GM23338 (cell line): ENCODE results near the gene SELENOT. TPM values are rescaled to one million over a fixed set of nuclear protein-coding genes. Genes with fewer than 3 reads are reported as not detected.

ENCODE experiments used
- ATAC-seq: fragments of 200-7000 bp; cut with Tn5 transposase; 3 replicates; pipeline ENCODE4 v1.9.1; 2020
- DNase-seq: peaks from one replicate; pipeline ENCODE4 v3.0.0-alpha.2; 2015; ENCODE audit warnings: low spot score
- H2AFZ ChIP-seq: fragments of 200-600 bp; sonication (generic); 2 replicates; pipeline ENCODE4 v1.8.0; 2016; ENCODE audit warnings: antibody characterized with exemption, mild to moderate bottlenecking, moderate library complexity
- H3F3A ChIP-seq: fragments of 200-600 bp; sonication (generic); replicated peaks from 2 replicates; pipeline ENCODE4 v1.8.0; 2017; ENCODE audit warnings: antibody characterized with exemption, mixed run types, low read depth
- H3K27ac ChIP-seq: fragments of 200-600 bp; sonication (generic); 2 replicates; pipeline ENCODE4 v1.6.1; 2016; ENCODE audit warnings: low read depth
- H3K27me3 ChIP-seq: fragments of 200-600 bp; sonication (generic); 2 replicates; pipeline ENCODE4 v1.8.0; 2016; ENCODE audit warnings: mild to moderate bottlenecking, mixed run types, moderate library complexity; ENCODE audit not compliant: insufficient read depth
- H3K36me3 ChIP-seq: fragments of 200-600 bp; sonication (generic); 2 replicates; pipeline ENCODE4 v1.8.0; 2016; ENCODE audit warnings: mild to moderate bottlenecking; ENCODE audit not compliant: insufficient read depth
- H3K4me1 ChIP-seq: fragments of 200-600 bp; sonication (generic); 2 replicates; pipeline ENCODE4 v1.8.0; 2016; ENCODE audit warnings: mild to moderate bottlenecking, moderate library complexity; ENCODE audit not compliant: insufficient read depth
- H3K4me2 ChIP-seq: fragments of 200-600 bp; sonication (generic); 2 replicates; pipeline ENCODE4 v1.7.1; 2017; ENCODE audit warnings: mixed run types
- H3K4me3 ChIP-seq: fragments of 200-600 bp; sonication (generic); 2 replicates; pipeline ENCODE4 v1.6.1; 2016; ENCODE audit warnings: mixed run types
- H3K79me2 ChIP-seq: fragments of 200-600 bp; sonication (generic); replicated peaks from 2 replicates; pipeline ENCODE4 v1.8.0; 2017; ENCODE audit warnings: mild to moderate bottlenecking; ENCODE audit not compliant: insufficient read depth
- H3K9me2 ChIP-seq: fragments of 200-600 bp; sonication (generic); 2 replicates; pipeline ENCODE4 v1.8.0; 2017; ENCODE audit not compliant: insufficient read depth
- H4K20me1 ChIP-seq: fragments of 200-600 bp; sonication (generic); replicated peaks from 2 replicates; pipeline ENCODE4 v1.8.0; 2017; ENCODE audit warnings: mild to moderate bottlenecking; ENCODE audit not compliant: insufficient read depth
- H3K27ac Mint-ChIP-seq: 2 replicates; pipeline ENCODE4 v1.8.0; 2020; ENCODE audit warnings: inconsistent platforms, mild to moderate bottlenecking, moderate library complexity, mixed read lengths
- H3K27me3 Mint-ChIP-seq: 3 replicates; pipeline ENCODE4 v1.8.0; 2022; ENCODE audit warnings: low read depth, mild to moderate bottlenecking, moderate library complexity, mixed read lengths, inconsistent platforms; ENCODE audit not compliant: insufficient read depth, poor library complexity
- H3K36me3 Mint-ChIP-seq: 3 replicates; pipeline ENCODE4 v1.8.0; 2021; ENCODE audit warnings: low read depth, mild to moderate bottlenecking, inconsistent platforms, moderate library complexity, mixed read lengths
- H3K4me1 Mint-ChIP-seq: 3 replicates; pipeline ENCODE4 v1.8.0; 2020; ENCODE audit warnings: mild to moderate bottlenecking, inconsistent platforms, mixed read lengths
- H3K4me3 Mint-ChIP-seq: 3 replicates; pipeline ENCODE4 v1.8.0; 2021; ENCODE audit warnings: moderate library complexity, mild to moderate bottlenecking, inconsistent platforms, mixed read lengths
- H3K9me3 Mint-ChIP-seq: 3 replicates; pipeline ENCODE4 v1.8.0; 2020; ENCODE audit warnings: moderate library complexity, mild to moderate bottlenecking, inconsistent platforms, mixed read lengths
- CREB1 ChIP-seq: fragments of 250-450 bp; sonication (Bioruptor Pico); IDR thresholded peaks from 2 replicates; pipeline ENCODE4 v1.5.0; 2020; ENCODE audit warnings: low read depth, mild to moderate bottlenecking, moderate library complexity
- EZH2 ChIP-seq: fragments of 200-600 bp; sonication (generic); IDR thresholded peaks from one replicate; pipeline ENCODE4 v1.8.0; 2017; ENCODE audit warnings: antibody characterized with exemption, mild to moderate bottlenecking, low read depth; ENCODE audit not compliant: unreplicated experiment
- EZH2phosphoT487 ChIP-seq: fragments of 200-600 bp; sonication (generic); IDR thresholded peaks from one replicate; pipeline ENCODE4 v1.8.1; 2018; ENCODE audit warnings: antibody characterized with exemption; ENCODE audit not compliant: unreplicated experiment
- JUNB ChIP-seq: IDR thresholded peaks from one replicate; pipeline ENCODE4 v1.6.1; 2016; ENCODE audit warnings: antibody characterized with exemption; ENCODE audit not compliant: unreplicated experiment
- NANOG ChIP-seq: IDR thresholded peaks from 2 replicates; pipeline ENCODE4 v1.6.1; 2016; ENCODE audit warnings: antibody characterized with exemption, borderline replicate concordance
- POLR2AphosphoS5 ChIP-seq: IDR thresholded peaks from 2 replicates; pipeline ENCODE4 v1.6.1; 2016; ENCODE audit warnings: antibody characterized with exemption, low read depth
- STAT1 ChIP-seq: IDR thresholded peaks from one replicate; pipeline ENCODE4 v1.6.1; 2016; ENCODE audit warnings: antibody characterized with exemption; ENCODE audit not compliant: unreplicated experiment
- ZNF114 ChIP-seq: fragments of 250-450 bp; sonication (Bioruptor Pico); IDR thresholded peaks from 2 replicates; pipeline ENCODE4 v1.5.0; 2020; ENCODE audit warnings: mild to moderate bottlenecking, moderate library complexity
- ZNF331 ChIP-seq: fragments of 250-450 bp; sonication (Bioruptor Pico); IDR thresholded peaks from 2 replicates; pipeline ENCODE4 v1.5.0; 2020; ENCODE audit warnings: low read depth, mild to moderate bottlenecking, moderate library complexity
- polyA plus RNA-seq: library from polyadenylated mRNA; unstranded; fragments of >200 nt; fragmentation: Nextera tagmentation; extraction: Ambion mirVana; gene quantifications from 2 replicates; pipeline ENCODE4 v1.2.1, GENCODE V29; 2016
- total RNA-seq: library from RNA; depleted of rRNA; stranded (reverse); fragments of >200 nt; shearing (Covaris generic); gene quantifications from 2 replicates; pipeline ENCODE4 v1.2.3, GENCODE V29; 2014
- TF ChIP-seq, protein P1 (sequence below): fragments of 250-450 bp; sonication (Bioruptor Pico); IDR thresholded peaks from 2 replicates; pipeline ENCODE4 v1.5.0; 2020; ENCODE audit warnings: mild to moderate bottlenecking, moderate library complexity
- TF ChIP-seq, protein P2 (sequence below), 2 experiments: fragments of 200-600 bp in 1 of 2; sonication (generic) in 1 of 2; conservative IDR thresholded peaks; 2 replicates each; pipeline versions ENCODE4 v1.5.1 to v1.6.1; 2016 to 2017; ENCODE audit warnings: antibody characterized with exemption in 2 of 2, low read depth in 2 of 2, mild to moderate bottlenecking in 2 of 2, moderate library complexity in 1 of 2
- TF ChIP-seq, protein P3 (sequence below): IDR thresholded peaks from 2 replicates; pipeline ENCODE4 v1.6.1; 2016; ENCODE audit warnings: antibody characterized with exemption
- TF ChIP-seq, protein P4 (sequence below): IDR thresholded peaks from one replicate; pipeline ENCODE4 v1.6.1; 2018; ENCODE audit warnings: antibody characterized with exemption; ENCODE audit not compliant: unreplicated experiment

Gene SELENOT
- total and polyA plus RNA-seq, 2 experiments from 2014 or later: 56.1 to 61.3 TPM

DNA sequence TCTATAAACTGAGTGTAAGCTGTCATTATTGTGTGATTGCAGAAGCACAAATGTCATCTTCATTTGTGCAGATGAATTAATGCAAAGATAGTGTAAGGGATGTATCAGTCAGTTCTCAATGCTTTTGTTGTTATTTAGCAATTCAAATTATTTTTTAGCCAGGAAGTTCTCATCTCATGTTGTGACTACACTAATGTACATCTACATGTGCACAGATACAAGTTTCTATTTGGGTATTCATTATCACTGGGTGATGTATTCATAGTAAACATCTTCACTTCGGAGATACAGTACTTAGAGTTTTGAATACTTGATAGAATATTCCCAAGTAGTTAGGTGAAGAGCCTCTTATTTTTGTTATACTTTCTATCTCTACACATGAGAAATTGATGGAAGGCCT is 45.4 kb upstream of the SELENOT start:
- no peaks in the 10 kb centered on the region for H3K27me3 ChIP-seq
- H3K36me3 Mint-ChIP-seq: peaks cover 45% of the 10 kb centered on the region

More for the DNA sequence above, 45.4 kb upstream of the SELENOT start:
- Histone ChIP-seq H3F3A (no peaks in the 10 kb centered on the region), H3K4me2 (no peak overlapping the region), H3K79me2 (peaks cover 35% of the 10 kb centered on the region), H3K36me3 (peaks cover 24% of the 10 kb centered on the region; the same call in 1 of the 2 replicates), H2AFZ (no peak overlapping the region), H3K4me1 (no peaks in the 10 kb centered on the region), H4K20me1 (peaks cover 19% of the 10 kb centered on the region), H3K4me3 (no peak overlapping the region), H3K27ac (no peak overlapping the region), H3K9me2 (no peaks in the 10 kb centered on the region)
- no peak for ATAC-seq
- Mint-ChIP-seq H3K27ac (no peak overlapping the region), H3K4me3 (no peak overlapping the region), H3K9me3 (no peaks in the 10 kb centered on the region), H3K4me1 (no peaks in the 10 kb centered on the region), H3K27me3 (no peaks in the 10 kb centered on the region)
- DNase-seq: no peak
- TF ChIP-seq, protein P1, sequence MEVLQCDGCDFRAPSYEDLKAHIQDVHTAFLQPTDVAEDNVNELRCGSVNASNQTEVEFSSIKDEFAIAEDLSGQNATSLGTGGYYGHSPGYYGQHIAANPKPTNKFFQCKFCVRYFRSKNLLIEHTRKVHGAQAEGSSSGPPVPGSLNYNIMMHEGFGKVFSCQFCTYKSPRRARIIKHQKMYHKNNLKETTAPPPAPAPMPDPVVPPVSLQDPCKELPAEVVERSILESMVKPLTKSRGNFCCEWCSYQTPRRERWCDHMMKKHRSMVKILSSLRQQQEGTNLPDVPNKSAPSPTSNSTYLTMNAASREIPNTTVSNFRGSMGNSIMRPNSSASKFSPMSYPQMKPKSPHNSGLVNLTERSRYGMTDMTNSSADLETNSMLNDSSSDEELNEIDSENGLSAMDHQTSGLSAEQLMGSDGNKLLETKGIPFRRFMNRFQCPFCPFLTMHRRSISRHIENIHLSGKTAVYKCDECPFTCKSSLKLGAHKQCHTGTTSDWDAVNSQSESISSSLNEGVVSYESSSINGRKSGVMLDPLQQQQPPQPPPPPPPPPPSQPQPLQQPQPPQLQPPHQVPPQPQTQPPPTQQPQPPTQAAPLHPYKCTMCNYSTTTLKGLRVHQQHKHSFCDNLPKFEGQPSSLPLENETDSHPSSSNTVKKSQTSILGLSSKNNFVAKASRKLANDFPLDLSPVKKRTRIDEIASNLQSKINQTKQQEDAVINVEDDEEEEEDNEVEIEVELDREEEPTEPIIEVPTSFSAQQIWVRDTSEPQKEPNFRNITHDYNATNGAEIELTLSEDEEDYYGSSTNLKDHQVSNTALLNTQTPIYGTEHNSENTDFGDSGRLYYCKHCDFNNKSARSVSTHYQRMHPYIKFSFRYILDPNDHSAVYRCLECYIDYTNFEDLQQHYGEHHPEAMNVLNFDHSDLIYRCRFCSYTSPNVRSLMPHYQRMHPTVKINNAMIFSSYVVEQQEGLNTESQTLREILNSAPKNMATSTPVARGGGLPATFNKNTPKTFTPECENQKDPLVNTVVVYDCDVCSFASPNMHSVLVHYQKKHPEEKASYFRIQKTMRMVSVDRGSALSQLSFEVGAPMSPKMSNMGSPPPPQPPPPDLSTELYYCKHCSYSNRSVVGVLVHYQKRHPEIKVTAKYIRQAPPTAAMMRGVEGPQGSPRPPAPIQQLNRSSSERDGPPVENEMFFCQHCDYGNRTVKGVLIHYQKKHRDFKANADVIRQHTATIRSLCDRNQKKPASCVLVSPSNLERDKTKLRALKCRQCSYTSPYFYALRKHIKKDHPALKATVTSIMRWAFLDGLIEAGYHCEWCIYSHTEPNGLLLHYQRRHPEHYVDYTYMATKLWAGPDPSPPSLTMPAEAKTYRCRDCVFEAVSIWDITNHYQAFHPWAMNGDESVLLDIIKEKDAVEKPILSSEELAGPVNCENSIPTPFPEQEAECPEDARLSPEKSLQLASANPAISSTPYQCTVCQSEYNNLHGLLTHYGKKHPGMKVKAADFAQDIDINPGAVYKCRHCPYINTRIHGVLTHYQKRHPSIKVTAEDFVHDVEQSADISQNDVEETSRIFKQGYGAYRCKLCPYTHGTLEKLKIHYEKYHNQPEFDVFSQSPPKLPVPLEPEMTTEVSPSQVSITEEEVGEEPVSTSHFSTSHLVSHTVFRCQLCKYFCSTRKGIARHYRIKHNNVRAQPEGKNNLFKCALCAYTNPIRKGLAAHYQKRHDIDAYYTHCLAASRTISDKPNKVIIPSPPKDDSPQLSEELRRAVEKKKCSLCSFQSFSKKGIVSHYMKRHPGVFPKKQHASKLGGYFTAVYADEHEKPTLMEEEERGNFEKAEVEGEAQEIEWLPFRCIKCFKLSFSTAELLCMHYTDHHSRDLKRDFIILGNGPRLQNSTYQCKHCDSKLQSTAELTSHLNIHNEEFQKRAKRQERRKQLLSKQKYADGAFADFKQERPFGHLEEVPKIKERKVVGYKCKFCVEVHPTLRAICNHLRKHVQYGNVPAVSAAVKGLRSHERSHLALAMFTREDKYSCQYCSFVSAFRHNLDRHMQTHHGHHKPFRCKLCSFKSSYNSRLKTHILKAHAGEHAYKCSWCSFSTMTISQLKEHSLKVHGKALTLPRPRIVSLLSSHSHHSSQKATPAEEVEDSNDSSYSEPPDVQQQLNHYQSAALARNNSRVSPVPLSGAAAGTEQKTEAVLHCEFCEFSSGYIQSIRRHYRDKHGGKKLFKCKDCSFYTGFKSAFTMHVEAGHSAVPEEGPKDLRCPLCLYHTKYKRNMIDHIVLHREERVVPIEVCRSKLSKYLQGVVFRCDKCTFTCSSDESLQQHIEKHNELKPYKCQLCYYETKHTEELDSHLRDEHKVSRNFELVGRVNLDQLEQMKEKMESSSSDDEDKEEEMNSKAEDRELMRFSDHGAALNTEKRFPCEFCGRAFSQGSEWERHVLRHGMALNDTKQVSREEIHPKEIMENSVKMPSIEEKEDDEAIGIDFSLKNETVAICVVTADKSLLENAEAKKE (CRISPR knock-in tag): no peak
- TF ChIP-seq STAT1 (no peak), EZH2phosphoT487 (no peak), ZNF331 (CRISPR knock-in tag) (no peak), EZH2 (no peak), ZNF114 (CRISPR knock-in tag) (no peak), POLR2AphosphoS5 (no peak), CREB1 (CRISPR knock-in tag) (no peak), NANOG (no peak), JUNB (no peak)
- TF ChIP-seq, protein P2, sequence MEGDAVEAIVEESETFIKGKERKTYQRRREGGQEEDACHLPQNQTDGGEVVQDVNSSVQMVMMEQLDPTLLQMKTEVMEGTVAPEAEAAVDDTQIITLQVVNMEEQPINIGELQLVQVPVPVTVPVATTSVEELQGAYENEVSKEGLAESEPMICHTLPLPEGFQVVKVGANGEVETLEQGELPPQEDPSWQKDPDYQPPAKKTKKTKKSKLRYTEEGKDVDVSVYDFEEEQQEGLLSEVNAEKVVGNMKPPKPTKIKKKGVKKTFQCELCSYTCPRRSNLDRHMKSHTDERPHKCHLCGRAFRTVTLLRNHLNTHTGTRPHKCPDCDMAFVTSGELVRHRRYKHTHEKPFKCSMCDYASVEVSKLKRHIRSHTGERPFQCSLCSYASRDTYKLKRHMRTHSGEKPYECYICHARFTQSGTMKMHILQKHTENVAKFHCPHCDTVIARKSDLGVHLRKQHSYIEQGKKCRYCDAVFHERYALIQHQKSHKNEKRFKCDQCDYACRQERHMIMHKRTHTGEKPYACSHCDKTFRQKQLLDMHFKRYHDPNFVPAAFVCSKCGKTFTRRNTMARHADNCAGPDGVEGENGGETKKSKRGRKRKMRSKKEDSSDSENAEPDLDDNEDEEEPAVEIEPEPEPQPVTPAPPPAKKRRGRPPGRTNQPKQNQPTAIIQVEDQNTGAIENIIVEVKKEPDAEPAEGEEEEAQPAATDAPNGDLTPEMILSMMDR (conservative IDR thresholded peaks at IDR 0.05; ENCODE audit: low read depth in 2 of 2): no peak
- TF ChIP-seq, protein P3, sequence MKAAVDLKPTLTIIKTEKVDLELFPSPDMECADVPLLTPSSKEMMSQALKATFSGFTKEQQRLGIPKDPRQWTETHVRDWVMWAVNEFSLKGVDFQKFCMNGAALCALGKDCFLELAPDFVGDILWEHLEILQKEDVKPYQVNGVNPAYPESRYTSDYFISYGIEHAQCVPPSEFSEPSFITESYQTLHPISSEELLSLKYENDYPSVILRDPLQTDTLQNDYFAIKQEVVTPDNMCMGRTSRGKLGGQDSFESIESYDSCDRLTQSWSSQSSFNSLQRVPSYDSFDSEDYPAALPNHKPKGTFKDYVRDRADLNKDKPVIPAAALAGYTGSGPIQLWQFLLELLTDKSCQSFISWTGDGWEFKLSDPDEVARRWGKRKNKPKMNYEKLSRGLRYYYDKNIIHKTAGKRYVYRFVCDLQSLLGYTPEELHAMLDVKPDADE: no peak
- TF ChIP-seq, protein P4, sequence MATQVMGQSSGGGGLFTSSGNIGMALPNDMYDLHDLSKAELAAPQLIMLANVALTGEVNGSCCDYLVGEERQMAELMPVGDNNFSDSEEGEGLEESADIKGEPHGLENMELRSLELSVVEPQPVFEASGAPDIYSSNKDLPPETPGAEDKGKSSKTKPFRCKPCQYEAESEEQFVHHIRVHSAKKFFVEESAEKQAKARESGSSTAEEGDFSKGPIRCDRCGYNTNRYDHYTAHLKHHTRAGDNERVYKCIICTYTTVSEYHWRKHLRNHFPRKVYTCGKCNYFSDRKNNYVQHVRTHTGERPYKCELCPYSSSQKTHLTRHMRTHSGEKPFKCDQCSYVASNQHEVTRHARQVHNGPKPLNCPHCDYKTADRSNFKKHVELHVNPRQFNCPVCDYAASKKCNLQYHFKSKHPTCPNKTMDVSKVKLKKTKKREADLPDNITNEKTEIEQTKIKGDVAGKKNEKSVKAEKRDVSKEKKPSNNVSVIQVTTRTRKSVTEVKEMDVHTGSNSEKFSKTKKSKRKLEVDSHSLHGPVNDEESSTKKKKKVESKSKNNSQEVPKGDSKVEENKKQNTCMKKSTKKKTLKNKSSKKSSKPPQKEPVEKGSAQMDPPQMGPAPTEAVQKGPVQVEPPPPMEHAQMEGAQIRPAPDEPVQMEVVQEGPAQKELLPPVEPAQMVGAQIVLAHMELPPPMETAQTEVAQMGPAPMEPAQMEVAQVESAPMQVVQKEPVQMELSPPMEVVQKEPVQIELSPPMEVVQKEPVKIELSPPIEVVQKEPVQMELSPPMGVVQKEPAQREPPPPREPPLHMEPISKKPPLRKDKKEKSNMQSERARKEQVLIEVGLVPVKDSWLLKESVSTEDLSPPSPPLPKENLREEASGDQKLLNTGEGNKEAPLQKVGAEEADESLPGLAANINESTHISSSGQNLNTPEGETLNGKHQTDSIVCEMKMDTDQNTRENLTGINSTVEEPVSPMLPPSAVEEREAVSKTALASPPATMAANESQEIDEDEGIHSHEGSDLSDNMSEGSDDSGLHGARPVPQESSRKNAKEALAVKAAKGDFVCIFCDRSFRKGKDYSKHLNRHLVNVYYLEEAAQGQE: no peak
